Measurements from ENCODE around the gene OSBPL7. TPM values are rescaled to one million over a fixed set of nuclear protein-coding genes. Genes with fewer than 3 reads are reported as not detected.

The OSBPL7 gene
- total RNA-seq, 1 donor from 2014 or later = 5.9 TPM

GRCh38 chr17:47760409-47761140, 61.0 kb downstream of the OSBPL7 start:
- no peak for DNase-seq

DNA sequence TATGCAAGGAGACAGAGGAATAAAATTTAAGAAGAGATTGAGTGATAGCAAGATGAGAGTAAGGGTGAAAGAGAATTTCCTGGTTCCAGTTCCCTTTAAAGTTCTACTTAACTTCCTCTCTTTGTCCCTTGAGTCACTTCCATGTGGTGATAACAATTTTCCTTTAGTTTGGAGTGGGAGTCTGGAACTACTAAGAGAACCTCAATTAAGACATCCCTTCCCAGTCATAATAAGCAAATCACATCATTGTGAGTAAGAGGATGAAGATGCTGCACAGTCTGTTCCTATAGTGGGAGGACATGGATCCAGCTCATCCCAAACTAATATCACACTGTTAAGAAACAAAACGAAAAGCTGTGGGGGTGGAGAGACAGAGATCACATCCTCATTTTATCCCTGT, 64.2 kb downstream of the OSBPL7 start:
- no peak for DNase-seq

Other genes with a start within 250 kb of the OSBPL7 start
- 174 TPM for gene KPNB1, start 171.9 kb downstream of the OSBPL7 start, total RNA-seq
- gene TBKBP1, start 127.6 kb downstream of the OSBPL7 start, total RNA-seq = 11.4 TPM
- not detected for gene TBX21, start 88.6 kb downstream of the OSBPL7 start, total RNA-seq
- 16.1 TPM for gene MRPL10, start 9.7 kb upstream of the OSBPL7 start, total RNA-seq
- not detected for gene LRRC46, start 9.9 kb upstream of the OSBPL7 start, total RNA-seq
- 26.8 TPM for gene SCRN2, start 19.5 kb upstream of the OSBPL7 start, total RNA-seq
- gene SP6, start 29.4 kb upstream of the OSBPL7 start, total RNA-seq = 0.82 TPM
- gene SP2, start 74.4 kb upstream of the OSBPL7 start, total RNA-seq = 2.4 TPM
- 20.4 TPM for gene PNPO, start 119.8 kb upstream of the OSBPL7 start, total RNA-seq
- gene PRR15L, start 136.1 kb upstream of the OSBPL7 start, total RNA-seq = 4.9 TPM
- 76.5 TPM for gene CDK5RAP3, start 149.3 kb upstream of the OSBPL7 start, total RNA-seq
- gene COPZ2, start 216.0 kb upstream of the OSBPL7 start, total RNA-seq = 18.2 TPM
- gene NFE2L1, start 226.6 kb upstream of the OSBPL7 start, total RNA-seq = 260 TPM